GM12878 (cell line): ENCODE data around the gene B3GALT6. TPM values are rescaled to one million over a fixed set of nuclear protein-coding genes. Genes with fewer than 3 reads are reported as not detected.

Experiments
- KLF5 ChIP-seq: fragments of 450-650 bp; IDR thresholded peaks from 2 replicates; pipeline ENCODE4 v1.6.1; 2014; ENCODE audit warnings: mild to moderate bottlenecking; ENCODE audit not compliant: partially characterized antibody
- polyA plus RNA-seq, 11 experiments: library from polyadenylated mRNA; depleted of rRNA in 4 of 11; unstranded in 6 of 11; stranded (reverse) in 5 of 11; fragments of >200 nt; fragmentation: Nextera tagmentation in 4 of 11; fragmentation: Illumina TruSeq in 1 of 11; extraction: Ambion mirVana in 4 of 11; extraction: Trizol in 1 of 11; gene quantifications; 1 replicate in 1 of 11; 2 replicates in 10 of 11; pipeline versions ENCODE4 v1.2.1 to v1.2.3, GENCODE V29; 2011 to 2016; ENCODE audit warnings: inconsistent platforms in 2 of 11, missing spikeins in 2 of 11, low read depth in 1 of 11
- total RNA-seq, 4 experiments: library from RNA; depleted of rRNA in 3 of 4; stranded (reverse); fragments of >200 nt in 3 of 4; fragmentation: Illumina TruSeq in 1 of 4; extraction: Trizol in 1 of 4; gene quantifications; 2 replicates each; pipeline versions ENCODE4 v1.2.1 to v1.2.3, GENCODE V29; 2013 to 2021
- TF ChIP-seq, protein P1 (sequence below): fragments of 150-350 bp; IDR thresholded peaks from 2 replicates; pipeline ENCODE4 v1.6.1; 2016; ENCODE audit warnings: low read depth, low read length
- TF ChIP-seq, protein P2 (sequence below): fragments of 450-650 bp; formaldehyde crosslinking; IDR thresholded peaks from 2 replicates; pipeline ENCODE4 v1.5.0; 2022; ENCODE audit warnings: mild to moderate bottlenecking, missing genetic modification characterization
- TF ChIP-seq, protein P3 (sequence below): IDR thresholded peaks from 2 replicates; pipeline ENCODE4 v1.6.1; 2011; ENCODE audit warnings: low read depth, low read length, improper control_type of control experiment, borderline replicate concordance

The B3GALT6 gene
- total and polyA plus RNA-seq, 10 of the 15 experiments (the other 5 are each of a cell fraction or from before 2014, with no cell fraction given), result 0.53 to 20.8 (median 4.5) TPM

DNA sequence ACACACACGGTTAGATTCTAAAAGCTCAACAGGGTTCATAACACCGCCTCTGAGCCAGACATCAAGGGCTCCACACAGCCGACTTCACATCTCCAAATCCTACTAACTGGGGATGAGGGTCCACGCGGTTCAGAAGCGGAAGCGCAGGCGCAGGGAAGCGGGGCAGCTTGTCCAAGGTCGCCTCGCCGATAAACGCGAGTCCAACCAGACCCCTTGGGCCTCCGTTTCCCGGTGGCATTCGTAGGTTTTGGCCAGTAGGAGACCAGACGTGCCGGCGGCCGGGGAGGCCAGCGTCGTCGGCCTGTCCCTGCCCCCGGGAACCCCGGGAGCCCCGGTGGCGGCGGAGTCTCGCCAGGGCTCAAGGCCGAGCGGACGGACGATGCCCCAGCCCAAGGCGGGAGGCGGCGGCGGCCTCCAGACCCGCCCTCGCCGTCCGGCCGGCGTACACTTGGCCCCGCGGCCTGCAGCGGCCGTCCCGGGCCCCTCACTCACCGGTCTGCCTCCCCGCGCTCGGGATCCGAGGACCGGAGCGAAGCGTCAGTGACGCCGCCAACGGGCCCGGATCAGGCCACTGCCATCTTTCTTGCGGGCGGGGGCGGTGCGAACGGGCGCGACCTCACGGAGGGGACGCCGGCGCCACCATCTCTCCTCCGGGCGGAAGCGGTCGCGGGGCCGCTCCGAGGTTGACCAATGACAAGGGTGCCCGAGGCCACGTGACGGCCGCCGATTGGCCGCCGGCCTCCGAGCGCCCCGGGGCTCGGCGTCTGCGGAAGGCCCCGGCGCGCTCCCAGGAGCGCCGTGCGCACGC, 433 bp upstream of the B3GALT6 start, which contains the start of gene SDF4 (continued):
- TF ChIP-seq, protein P1, sequence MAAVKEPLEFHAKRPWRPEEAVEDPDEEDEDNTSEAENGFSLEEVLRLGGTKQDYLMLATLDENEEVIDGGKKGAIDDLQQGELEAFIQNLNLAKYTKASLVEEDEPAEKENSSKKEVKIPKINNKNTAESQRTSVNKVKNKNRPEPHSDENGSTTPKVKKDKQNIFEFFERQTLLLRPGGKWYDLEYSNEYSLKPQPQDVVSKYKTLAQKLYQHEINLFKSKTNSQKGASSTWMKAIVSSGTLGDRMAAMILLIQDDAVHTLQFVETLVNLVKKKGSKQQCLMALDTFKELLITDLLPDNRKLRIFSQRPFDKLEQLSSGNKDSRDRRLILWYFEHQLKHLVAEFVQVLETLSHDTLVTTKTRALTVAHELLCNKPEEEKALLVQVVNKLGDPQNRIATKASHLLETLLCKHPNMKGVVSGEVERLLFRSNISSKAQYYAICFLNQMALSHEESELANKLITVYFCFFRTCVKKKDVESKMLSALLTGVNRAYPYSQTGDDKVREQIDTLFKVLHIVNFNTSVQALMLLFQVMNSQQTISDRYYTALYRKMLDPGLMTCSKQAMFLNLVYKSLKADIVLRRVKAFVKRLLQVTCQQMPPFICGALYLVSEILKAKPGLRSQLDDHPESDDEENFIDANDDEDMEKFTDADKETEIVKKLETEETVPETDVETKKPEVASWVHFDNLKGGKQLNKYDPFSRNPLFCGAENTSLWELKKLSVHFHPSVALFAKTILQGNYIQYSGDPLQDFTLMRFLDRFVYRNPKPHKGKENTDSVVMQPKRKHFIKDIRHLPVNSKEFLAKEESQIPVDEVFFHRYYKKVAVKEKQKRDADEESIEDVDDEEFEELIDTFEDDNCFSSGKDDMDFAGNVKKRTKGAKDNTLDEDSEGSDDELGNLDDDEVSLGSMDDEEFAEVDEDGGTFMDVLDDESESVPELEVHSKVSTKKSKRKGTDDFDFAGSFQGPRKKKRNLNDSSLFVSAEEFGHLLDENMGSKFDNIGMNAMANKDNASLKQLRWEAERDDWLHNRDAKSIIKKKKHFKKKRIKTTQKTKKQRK, result no peak
- TF ChIP-seq, protein P2, sequence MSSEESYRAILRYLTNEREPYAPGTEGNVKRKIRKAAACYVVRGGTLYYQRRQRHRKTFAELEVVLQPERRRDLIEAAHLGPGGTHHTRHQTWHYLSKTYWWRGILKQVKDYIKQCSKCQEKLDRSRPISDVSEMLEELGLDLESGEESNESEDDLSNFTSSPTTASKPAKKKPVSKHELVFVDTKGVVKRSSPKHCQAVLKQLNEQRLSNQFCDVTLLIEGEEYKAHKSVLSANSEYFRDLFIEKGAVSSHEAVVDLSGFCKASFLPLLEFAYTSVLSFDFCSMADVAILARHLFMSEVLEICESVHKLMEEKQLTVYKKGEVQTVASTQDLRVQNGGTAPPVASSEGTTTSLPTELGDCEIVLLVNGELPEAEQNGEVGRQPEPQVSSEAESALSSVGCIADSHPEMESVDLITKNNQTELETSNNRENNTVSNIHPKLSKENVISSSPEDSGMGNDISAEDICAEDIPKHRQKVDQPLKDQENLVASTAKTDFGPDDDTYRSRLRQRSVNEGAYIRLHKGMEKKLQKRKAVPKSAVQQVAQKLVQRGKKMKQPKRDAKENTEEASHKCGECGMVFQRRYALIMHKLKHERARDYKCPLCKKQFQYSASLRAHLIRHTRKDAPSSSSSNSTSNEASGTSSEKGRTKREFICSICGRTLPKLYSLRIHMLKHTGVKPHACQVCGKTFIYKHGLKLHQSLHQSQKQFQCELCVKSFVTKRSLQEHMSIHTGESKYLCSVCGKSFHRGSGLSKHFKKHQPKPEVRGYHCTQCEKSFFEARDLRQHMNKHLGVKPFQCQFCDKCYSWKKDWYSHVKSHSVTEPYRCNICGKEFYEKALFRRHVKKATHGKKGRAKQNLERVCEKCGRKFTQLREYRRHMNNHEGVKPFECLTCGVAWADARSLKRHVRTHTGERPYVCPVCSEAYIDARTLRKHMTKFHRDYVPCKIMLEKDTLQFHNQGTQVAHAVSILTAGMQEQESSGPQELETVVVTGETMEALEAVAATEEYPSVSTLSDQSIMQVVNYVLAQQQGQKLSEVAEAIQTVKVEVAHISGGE (CRISPR knock-in tag), result no peak
- TF ChIP-seq, protein P3, sequence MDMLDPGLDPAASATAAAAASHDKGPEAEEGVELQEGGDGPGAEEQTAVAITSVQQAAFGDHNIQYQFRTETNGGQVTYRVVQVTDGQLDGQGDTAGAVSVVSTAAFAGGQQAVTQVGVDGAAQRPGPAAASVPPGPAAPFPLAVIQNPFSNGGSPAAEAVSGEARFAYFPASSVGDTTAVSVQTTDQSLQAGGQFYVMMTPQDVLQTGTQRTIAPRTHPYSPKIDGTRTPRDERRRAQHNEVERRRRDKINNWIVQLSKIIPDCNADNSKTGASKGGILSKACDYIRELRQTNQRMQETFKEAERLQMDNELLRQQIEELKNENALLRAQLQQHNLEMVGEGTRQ, result peak; percentile 94
- no peak for TF ChIP-seq KLF5
